GM19328 (cell line): ENCODE results near the gene ALKBH3.

Experiments used
- ATAC-seq: cut with Tn5 transposase; IDR thresholded peaks from one replicate; pipeline ENCODE4 v1.9.1; 2021; ENCODE audit warnings: mild to moderate bottlenecking, moderate library complexity; ENCODE audit not compliant: unreplicated experiment

Gene ALKBH3

GRCh38 chr11:43880640-43881159 lies at the start of gene ALKBH3:
Gene ALKBH3 (plus strand): TSS chr11:43880831. CDS start chr11:43882653, 1,822 bp downstream.
- peak; percentile 99 for ATAC-seq

GRCh38 chr11:43830928-43831440 lies 49.6 kb upstream of the ALKBH3 start:
- no peak for ATAC-seq

- ATAC-seq: no peak
Measured at GRCh38 chr11:43832536-43832935, 48.1 kb upstream of the ALKBH3 start.

- no peak for ATAC-seq
Measured at GRCh38 chr11:43833657-43834073, 47.0 kb upstream of the ALKBH3 start.

GRCh38 chr11:43834286-43834685 lies 46.3 kb upstream of the ALKBH3 start:
- ATAC-seq: no peak

- no peak for ATAC-seq
Measured at GRCh38 chr11:43835104-43835503, 45.5 kb upstream of the ALKBH3 start.

GRCh38 chr11:43837879-43838278 lies 42.8 kb upstream of the ALKBH3 start:
- no peak for ATAC-seq

- ATAC-seq: no peak
Measured at GRCh38 chr11:43842021-43842420, 38.6 kb upstream of the ALKBH3 start.

- no peak for ATAC-seq
Measured at GRCh38 chr11:43845816-43846215, 34.8 kb upstream of the ALKBH3 start.

GRCh38 chr11:43852057-43852636 lies 28.5 kb upstream of the ALKBH3 start:
- ATAC-seq: no peak

- no peak for ATAC-seq
Measured at GRCh38 chr11:43853781-43854180, 26.9 kb upstream of the ALKBH3 start.

- no peak for ATAC-seq
Measured at GRCh38 chr11:43856993-43857392, 23.6 kb upstream of the ALKBH3 start.

GRCh38 chr11:43861141-43861540 lies 19.5 kb upstream of the ALKBH3 start:
- ATAC-seq: no peak

GRCh38 chr11:43866520-43866919 lies 14.1 kb upstream of the ALKBH3 start:
- ATAC-seq: no peak

- no peak for ATAC-seq
Measured at GRCh38 chr11:43866969-43867368, 13.7 kb upstream of the ALKBH3 start.

GRCh38 chr11:43868852-43869567 lies 11.6 kb upstream of the ALKBH3 start:
- ATAC-seq: peak; percentile 100

- ATAC-seq: no peak
Measured at GRCh38 chr11:43871051-43871450, 9.6 kb upstream of the ALKBH3 start.

GRCh38 chr11:43872995-43873394 lies 7.6 kb upstream of the ALKBH3 start:
- ATAC-seq: no peak

- ATAC-seq: no peak
Measured at GRCh38 chr11:43874078-43874477, 6.6 kb upstream of the ALKBH3 start.

- no peak for ATAC-seq
Measured at GRCh38 chr11:43874738-43875137, 5.9 kb upstream of the ALKBH3 start.

- no peak for ATAC-seq
Measured at GRCh38 chr11:43879789-43880639, 617 bp upstream of the ALKBH3 start.
